Neural progenitor cell (in vitro differentiated cells): ENCODE measurements around the gene VPS8. TPM values are rescaled to one million over a fixed set of nuclear protein-coding genes. Genes with fewer than 3 reads are reported as not detected.

Experiments used
- DNase-seq: peaks from one replicate; pipeline ENCODE4 v3.0.0-alpha.2; 2016; ENCODE audit warnings: low spot score
- H2AFZ ChIP-seq: fragments of 200-600 bp; sonication (generic); replicated peaks from 2 replicates; pipeline ENCODE4 v1.6.1; 2016; ENCODE audit warnings: antibody characterized with exemption
- H3F3A ChIP-seq: fragments of 200-600 bp; sonication (generic); 2 replicates; pipeline ENCODE4 v1.6.1; 2016; ENCODE audit warnings: antibody characterized with exemption, low read depth
- H3K27ac ChIP-seq: fragments of 200-600 bp; sonication (generic); 2 replicates; pipeline ENCODE4 v1.5.1; 2016; ENCODE audit warnings: mild to moderate bottlenecking
- H3K27me3 ChIP-seq: fragments of 200-600 bp; sonication (generic); 2 replicates; pipeline ENCODE4 v1.6.1; 2016; ENCODE audit warnings: mild to moderate bottlenecking, moderate library complexity
- H3K36me3 ChIP-seq: fragments of 200-600 bp; sonication (generic); 2 replicates; pipeline ENCODE4 v1.5.1; 2016
- H3K4me1 ChIP-seq: fragments of 200-600 bp; sonication (generic); 2 replicates; pipeline ENCODE4 v1.6.1; 2016; ENCODE audit warnings: mixed run types
- H3K4me2 ChIP-seq: fragments of 200-600 bp; sonication (generic); 2 replicates; pipeline ENCODE4 v1.6.1; 2016
- H3K4me3 ChIP-seq: fragments of 200-600 bp; sonication (generic); 2 replicates; pipeline ENCODE4 v1.5.1; 2016
- H3K79me2 ChIP-seq: fragments of 200-600 bp; sonication (generic); 2 replicates; pipeline ENCODE4 v1.6.1; 2016; ENCODE audit warnings: low read depth
- H3K9ac ChIP-seq: fragments of 200-600 bp; sonication (generic); 2 replicates; pipeline ENCODE4 v1.6.1; 2016
- H3K9me3 ChIP-seq: fragments of 200-600 bp; sonication (generic); 2 replicates; pipeline ENCODE4 v1.5.1; 2016; ENCODE audit warnings: low read depth
- H4K20me1 ChIP-seq: fragments of 200-600 bp; sonication (generic); 2 replicates; pipeline ENCODE4 v1.6.1; 2016; ENCODE audit warnings: low read depth
- H3K27ac Mint-ChIP-seq: 3 replicates; pipeline ENCODE4 v1.8.0; 2021; ENCODE audit warnings: mixed read lengths
- H3K27me3 Mint-ChIP-seq: 2 replicates; pipeline ENCODE4 v1.8.0; 2022; ENCODE audit warnings: low read depth, mild to moderate bottlenecking, inconsistent platforms, moderate library complexity, mixed read lengths; ENCODE audit not compliant: insufficient read depth
- H3K36me3 Mint-ChIP-seq: 3 replicates; pipeline ENCODE4 v1.8.0; 2021; ENCODE audit warnings: mixed read lengths
- H3K4me1 Mint-ChIP-seq: 3 replicates; pipeline ENCODE4 v1.8.0; 2021; ENCODE audit warnings: mixed read lengths
- H3K4me3 Mint-ChIP-seq: 3 replicates; pipeline ENCODE4 v1.8.0; 2021; ENCODE audit warnings: mild to moderate bottlenecking, moderate library complexity, mixed read lengths
- H3K9me3 Mint-ChIP-seq: 3 replicates; pipeline ENCODE4 v1.8.0; 2020; ENCODE audit warnings: mixed read lengths
- EZH2 ChIP-seq: fragments of 200-600 bp; sonication (generic); IDR thresholded peaks from 2 replicates; pipeline ENCODE4 v1.6.1; 2017; ENCODE audit warnings: antibody characterized with exemption, mild to moderate bottlenecking, moderate library complexity
- EZH2phosphoT487 ChIP-seq: fragments of 200-600 bp; sonication (generic); IDR thresholded peaks from 2 replicates; pipeline ENCODE4 v1.6.1; 2017; ENCODE audit warnings: antibody characterized with exemption
- total RNA-seq: library from RNA; depleted of rRNA; stranded (reverse); fragments of >200 nt; gene quantifications from 2 replicates; pipeline ENCODE4 v1.2.3, GENCODE V29; 2015; ENCODE audit warnings: low replicate concordance
- TF ChIP-seq, protein P1 (sequence below): fragments of 200-600 bp; sonication (generic); IDR thresholded peaks from 2 replicates; pipeline ENCODE4 v1.5.1; 2017; ENCODE audit warnings: antibody characterized with exemption, mild to moderate bottlenecking

The VPS8 gene
- total RNA-seq, 1 donor from 2014 or later = 93.1 TPM

DNA sequence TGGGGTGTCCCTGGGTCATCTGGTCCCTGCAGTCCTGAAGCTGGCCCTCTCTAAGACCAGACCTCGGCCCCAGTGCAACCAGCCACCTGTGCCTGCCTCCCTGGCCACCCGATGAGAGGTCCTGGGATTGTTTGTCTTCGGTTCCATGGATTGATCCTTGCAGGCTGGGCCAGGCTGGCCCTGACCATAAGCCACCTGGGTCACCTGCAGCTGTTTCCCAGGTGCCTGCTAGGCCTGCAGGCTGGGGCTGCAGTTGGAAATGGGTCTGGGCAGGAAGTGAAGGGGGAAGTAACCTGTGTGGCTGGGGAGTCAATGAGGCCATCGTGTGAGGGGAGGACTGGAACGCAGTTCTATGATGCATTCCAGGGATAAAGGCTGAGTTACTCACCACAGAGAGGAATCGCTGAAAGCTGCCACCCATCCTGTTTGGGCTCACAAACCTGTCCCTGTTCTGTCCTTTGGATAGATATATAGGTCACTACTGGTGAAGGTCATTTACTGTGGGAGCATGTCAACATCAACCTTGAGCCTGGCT, 30.9 kb upstream of the VPS8 start:
- Mint-ChIP-seq H3K4me3 (no peak overlapping the region), H3K27ac (no peak overlapping the region)

DNA sequence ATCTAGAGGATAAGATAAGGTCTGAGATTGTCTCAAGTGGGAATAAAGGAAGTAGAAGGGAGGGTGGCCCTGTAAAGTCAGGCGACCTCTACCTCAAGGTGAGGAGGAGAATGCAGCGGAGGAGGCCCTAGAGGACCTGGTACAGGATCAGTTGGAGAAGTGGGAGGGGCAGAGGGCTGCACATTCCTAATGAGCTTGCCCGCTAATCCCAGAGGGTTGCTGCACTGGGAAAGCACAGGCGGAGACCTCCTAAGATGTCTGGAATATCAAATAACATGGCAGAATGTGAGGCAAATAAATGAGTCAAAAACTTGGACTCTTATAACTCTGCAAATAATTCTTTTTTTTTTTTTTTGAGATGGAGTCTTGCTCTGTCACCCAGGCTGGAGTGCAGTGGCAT, 30.2 kb upstream of the VPS8 start:
- no peak overlapping the region for H3K9ac ChIP-seq
- no peaks in the 10 kb centered on the region for H3K27me3 ChIP-seq
- H3K4me3 Mint-ChIP-seq = no peak overlapping the region
- no peaks in the 10 kb centered on the region for H3K9me3 ChIP-seq
- no peaks in the 10 kb centered on the region for H3K36me3 Mint-ChIP-seq
- no peak overlapping the region for H3K27ac Mint-ChIP-seq
- no peak overlapping the region for H3K4me3 ChIP-seq
- TF ChIP-seq, protein P1, sequence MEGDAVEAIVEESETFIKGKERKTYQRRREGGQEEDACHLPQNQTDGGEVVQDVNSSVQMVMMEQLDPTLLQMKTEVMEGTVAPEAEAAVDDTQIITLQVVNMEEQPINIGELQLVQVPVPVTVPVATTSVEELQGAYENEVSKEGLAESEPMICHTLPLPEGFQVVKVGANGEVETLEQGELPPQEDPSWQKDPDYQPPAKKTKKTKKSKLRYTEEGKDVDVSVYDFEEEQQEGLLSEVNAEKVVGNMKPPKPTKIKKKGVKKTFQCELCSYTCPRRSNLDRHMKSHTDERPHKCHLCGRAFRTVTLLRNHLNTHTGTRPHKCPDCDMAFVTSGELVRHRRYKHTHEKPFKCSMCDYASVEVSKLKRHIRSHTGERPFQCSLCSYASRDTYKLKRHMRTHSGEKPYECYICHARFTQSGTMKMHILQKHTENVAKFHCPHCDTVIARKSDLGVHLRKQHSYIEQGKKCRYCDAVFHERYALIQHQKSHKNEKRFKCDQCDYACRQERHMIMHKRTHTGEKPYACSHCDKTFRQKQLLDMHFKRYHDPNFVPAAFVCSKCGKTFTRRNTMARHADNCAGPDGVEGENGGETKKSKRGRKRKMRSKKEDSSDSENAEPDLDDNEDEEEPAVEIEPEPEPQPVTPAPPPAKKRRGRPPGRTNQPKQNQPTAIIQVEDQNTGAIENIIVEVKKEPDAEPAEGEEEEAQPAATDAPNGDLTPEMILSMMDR = no peak
- TF ChIP-seq EZH2phosphoT487 = no peak
- TF ChIP-seq EZH2 = no peak
- H3K9me3 Mint-ChIP-seq = no peaks in the 10 kb centered on the region
- H2AFZ ChIP-seq = no peak overlapping the region
- peaks cover 8% of the 10 kb centered on the region for H3K27me3 Mint-ChIP-seq
- peaks cover 4% of the 10 kb centered on the region for H3F3A ChIP-seq
- H3K36me3 ChIP-seq = no peaks in the 10 kb centered on the region
- no peak overlapping the region for H3K27ac ChIP-seq
- H3K4me1 Mint-ChIP-seq = peaks cover 57% of the 10 kb centered on the region
- no peak overlapping the region for H3K4me2 ChIP-seq
- peak; percentile 73 for DNase-seq
- no peaks in the 10 kb centered on the region for H4K20me1 ChIP-seq
- peaks cover 15% of the 10 kb centered on the region for H3K4me1 ChIP-seq
- no peaks in the 10 kb centered on the region for H3K79me2 ChIP-seq

More for the DNA sequence above, 30.9 kb upstream of the VPS8 start:
- Mint-ChIP-seq H3K27me3 (peaks cover 6% of the 10 kb centered on the region), H3K36me3 (no peaks in the 10 kb centered on the region), H3K9me3 (no peaks in the 10 kb centered on the region), H3K4me1 (peaks cover 54% of the 10 kb centered on the region)
- Histone ChIP-seq H3F3A (peaks cover 4% of the 10 kb centered on the region), H2AFZ (no peak overlapping the region), H3K9ac (no peak overlapping the region), H3K36me3 (no peaks in the 10 kb centered on the region), H3K4me1 (peaks cover 15% of the 10 kb centered on the region), H3K9me3 (no peaks in the 10 kb centered on the region), H3K27ac (no peak overlapping the region), H3K4me3 (no peak overlapping the region), H3K4me2 (no peak overlapping the region), H4K20me1 (no peaks in the 10 kb centered on the region), H3K79me2 (no peaks in the 10 kb centered on the region), H3K27me3 (no peaks in the 10 kb centered on the region)
- DNase-seq = no peak
- TF ChIP-seq EZH2phosphoT487 = no peak
- TF ChIP-seq, protein P1 = no peak
- no peak for TF ChIP-seq EZH2

DNA sequence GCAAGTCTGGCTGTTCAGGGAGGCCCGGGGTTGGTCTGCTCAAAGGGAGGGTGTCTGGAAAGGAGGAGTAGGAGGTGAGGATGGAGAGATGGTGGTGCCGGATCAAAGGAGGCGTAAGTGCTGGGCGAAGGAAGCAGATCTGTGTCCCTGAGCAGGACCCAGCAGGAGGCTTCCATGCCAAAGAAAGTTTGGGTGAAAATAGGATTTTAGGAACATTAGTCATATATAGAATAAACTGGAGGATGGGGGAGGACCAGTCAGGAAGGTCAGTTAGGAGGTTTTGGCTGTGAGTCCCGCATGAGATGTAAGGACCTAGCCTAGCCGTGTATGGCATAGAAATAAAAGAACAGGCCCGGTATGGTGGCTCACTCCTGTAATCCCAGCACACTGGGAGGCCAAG, 28.6 kb upstream of the VPS8 start:
- Mint-ChIP-seq H3K4me1 (peaks cover 50% of the 10 kb centered on the region), H3K27me3 (peaks cover 6% of the 10 kb centered on the region), H3K36me3 (no peaks in the 10 kb centered on the region), H3K9me3 (no peaks in the 10 kb centered on the region), H3K27ac (peak overlapping the region; percentile 23), H3K4me3 (peak overlapping the region; percentile 25)
- Histone ChIP-seq H3F3A (peaks cover 2% of the 10 kb centered on the region), H3K9me3 (no peaks in the 10 kb centered on the region), H3K27ac (no peak overlapping the region), H4K20me1 (no peaks in the 10 kb centered on the region), H3K4me1 (peaks cover 15% of the 10 kb centered on the region), H3K4me2 (no peak overlapping the region), H3K79me2 (no peaks in the 10 kb centered on the region), H3K27me3 (no peaks in the 10 kb centered on the region), H3K9ac (no peak overlapping the region), H2AFZ (no peak overlapping the region), H3K4me3 (no peak overlapping the region), H3K36me3 (no peaks in the 10 kb centered on the region)
- no peak for DNase-seq
- TF ChIP-seq, protein P1 = no peak
- TF ChIP-seq EZH2 = no peak
- TF ChIP-seq EZH2phosphoT487 = no peak
